ENCODE measurements around the gene UFC1. TPM values are rescaled to one million over a fixed set of nuclear protein-coding genes. Genes with fewer than 3 reads are reported as not detected.

Gene UFC1
- total RNA-seq, 1 donor from 2014 or later: 91.0 TPM

DNA sequence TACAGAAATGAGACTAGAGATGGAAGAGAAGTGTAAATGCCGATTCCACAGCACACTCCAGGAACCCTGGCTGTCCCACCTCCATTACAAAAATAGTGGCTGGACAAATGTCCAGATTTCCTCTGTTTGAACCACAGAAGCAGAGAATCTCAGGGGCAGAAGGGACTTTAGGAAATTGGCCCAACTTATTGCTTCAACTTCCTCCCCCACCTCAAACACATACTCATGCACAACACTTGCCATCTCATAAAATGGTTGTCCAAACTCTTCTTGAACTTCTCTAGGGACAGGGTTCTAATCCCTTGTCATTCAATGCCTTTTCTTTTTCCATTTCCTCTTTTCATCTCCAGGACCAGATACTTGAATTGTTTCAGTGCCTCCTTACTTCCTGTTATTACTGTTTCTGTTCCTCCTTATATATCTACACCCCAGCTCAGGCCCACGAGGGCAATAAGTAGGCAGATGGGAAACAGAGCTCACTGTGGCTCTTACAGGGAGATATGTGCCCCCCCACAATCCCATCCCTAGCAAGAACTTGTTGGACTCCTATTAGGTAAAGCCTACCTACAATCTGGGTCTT lies 32.0 kb downstream of the UFC1 start:
- H3K36me3 ChIP-seq (ENCODE audit: insufficient read depth, low read length): no peaks in the 10 kb centered on the region
- Mint-ChIP-seq H3K9me3 (ENCODE audit: unreplicated experiment) (peaks cover 2% of the 10 kb centered on the region), H3K4me3 (ENCODE audit: unreplicated experiment) (no peak overlapping the region), H3K36me3 (ENCODE audit: low read depth, unreplicated experiment) (peaks cover 2% of the 10 kb centered on the region), H3K27me3 (ENCODE audit: low read depth, unreplicated experiment) (peaks cover 4% of the 10 kb centered on the region), H3K27ac (ENCODE audit: unreplicated experiment) (peak overlapping the region; percentile 29), H3K4me1 (ENCODE audit: low read depth, unreplicated experiment) (peaks cover 14% of the 10 kb centered on the region)
- FAIRE-seq: no peak
- H3K79me2 ChIP-seq (ENCODE audit: insufficient read depth, low read length): no peaks in the 10 kb centered on the region
- peaks cover 5% of the 10 kb centered on the region for H3K4me1 ChIP-seq (ENCODE audit: insufficient read depth, low read length)
- no peak overlapping the region for H3K4me3 ChIP-seq (ENCODE audit: insufficient read depth, low read depth, low read length)
- peak overlapping the region; percentile 43 for H2AFZ ChIP-seq (ENCODE audit: low read depth, low read length)
- H3K4me2 ChIP-seq (ENCODE audit: low read length): no peak overlapping the region
- no peaks in the 10 kb centered on the region for H3K9me3 ChIP-seq (ENCODE audit: insufficient read depth, low read depth, low read length)
- TF ChIP-seq CTCF (IDR thresholded peaks at IDR 0.05; ENCODE audit: insufficient read depth, low read depth, low read length): no peak
- no peak for TF ChIP-seq EZH2 (IDR thresholded peaks at IDR 0.05; ENCODE audit: insufficient read depth, low read length)
- no peaks in the 10 kb centered on the region for H3K27me3 ChIP-seq (ENCODE audit: insufficient read depth, low read length)
- H4K20me1 ChIP-seq (ENCODE audit: insufficient read depth, low read length): no peaks in the 10 kb centered on the region
- no peak overlapping the region for H3K9ac ChIP-seq (ENCODE audit: low read length)
- no peak for DNase-seq (ENCODE audit: low read depth)
- H3K27ac ChIP-seq (ENCODE audit: low read depth, low read length): no peak overlapping the region

GRCh38 chr1:161187311-161187710 lies 33.5 kb downstream of the UFC1 start:
- Mint-ChIP-seq H3K36me3 (ENCODE audit: low read depth, unreplicated experiment) (peaks cover 2% of the 10 kb centered on the region), H3K27ac (ENCODE audit: unreplicated experiment) (no peak overlapping the region), H3K9me3 (ENCODE audit: unreplicated experiment) (peaks cover 2% of the 10 kb centered on the region), H3K27me3 (ENCODE audit: low read depth, unreplicated experiment) (peaks cover 6% of the 10 kb centered on the region), H3K4me1 (ENCODE audit: low read depth, unreplicated experiment) (peaks cover 10% of the 10 kb centered on the region), H3K4me3 (ENCODE audit: unreplicated experiment) (no peak overlapping the region)
- Histone ChIP-seq H3K79me2 (ENCODE audit: insufficient read depth, low read length) (no peaks in the 10 kb centered on the region), H3K4me1 (ENCODE audit: insufficient read depth, low read length) (peaks cover 2% of the 10 kb centered on the region), H3K9me3 (ENCODE audit: insufficient read depth, low read depth, low read length) (no peaks in the 10 kb centered on the region), H3K4me2 (ENCODE audit: low read length) (no peak overlapping the region), H4K20me1 (ENCODE audit: insufficient read depth, low read length) (no peaks in the 10 kb centered on the region), H3K27me3 (ENCODE audit: insufficient read depth, low read length) (no peaks in the 10 kb centered on the region), H2AFZ (ENCODE audit: low read depth, low read length) (no peak overlapping the region), H3K4me3 (ENCODE audit: insufficient read depth, low read depth, low read length) (no peak overlapping the region), H3K9ac (ENCODE audit: low read length) (no peak overlapping the region), H3K36me3 (ENCODE audit: insufficient read depth, low read length) (no peaks in the 10 kb centered on the region), H3K27ac (ENCODE audit: low read depth, low read length) (no peak overlapping the region)
- DNase-seq (ENCODE audit: low read depth) (no peak), FAIRE-seq (no peak)
- TF ChIP-seq EZH2 (IDR thresholded peaks at IDR 0.05; ENCODE audit: insufficient read depth, low read length) (no peak), CTCF (IDR thresholded peaks at IDR 0.05; ENCODE audit: insufficient read depth, low read depth, low read length) (no peak)

DNA sequence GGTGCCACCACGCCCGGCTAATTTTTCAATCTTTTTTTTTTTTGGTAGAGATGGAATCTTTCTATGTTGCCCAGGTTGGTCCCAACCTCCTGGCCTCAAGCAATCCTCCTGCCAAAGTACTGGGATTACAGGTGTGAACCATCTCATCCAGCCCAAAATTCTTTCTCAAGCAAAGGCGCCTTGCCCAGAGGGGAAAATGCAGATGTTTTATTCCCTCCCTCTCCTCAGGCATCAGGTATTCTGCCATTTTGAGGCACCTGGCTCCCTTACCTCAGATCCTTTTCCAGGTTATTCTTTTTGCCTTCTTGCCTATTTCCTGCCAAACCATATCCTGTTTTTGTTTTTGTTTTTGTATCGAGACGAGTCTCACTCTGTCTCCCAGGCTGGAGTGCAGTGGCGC lies 34.6 kb downstream of the UFC1 start:
- no peaks in the 10 kb centered on the region for H3K27me3 ChIP-seq (ENCODE audit: insufficient read depth, low read length)
- no peak overlapping the region for H3K4me2 ChIP-seq (ENCODE audit: low read length)
- no peaks in the 10 kb centered on the region for H3K36me3 ChIP-seq (ENCODE audit: insufficient read depth, low read length)
- no peak overlapping the region for H3K27ac ChIP-seq (ENCODE audit: low read depth, low read length)
- H3K9ac ChIP-seq (ENCODE audit: low read length): no peak overlapping the region
- H4K20me1 ChIP-seq (ENCODE audit: insufficient read depth, low read length): no peaks in the 10 kb centered on the region
- no peaks in the 10 kb centered on the region for H3K9me3 ChIP-seq (ENCODE audit: insufficient read depth, low read depth, low read length)
- Mint-ChIP-seq H3K27ac (ENCODE audit: unreplicated experiment) (no peak overlapping the region), H3K27me3 (ENCODE audit: low read depth, unreplicated experiment) (peaks cover 6% of the 10 kb centered on the region), H3K36me3 (ENCODE audit: low read depth, unreplicated experiment) (peaks cover 2% of the 10 kb centered on the region), H3K9me3 (ENCODE audit: unreplicated experiment) (peaks cover 2% of the 10 kb centered on the region), H3K4me3 (ENCODE audit: unreplicated experiment) (no peak overlapping the region), H3K4me1 (ENCODE audit: low read depth, unreplicated experiment) (peaks cover 13% of the 10 kb centered on the region)
- TF ChIP-seq CTCF (IDR thresholded peaks at IDR 0.05; ENCODE audit: insufficient read depth, low read depth, low read length) (no peak), EZH2 (IDR thresholded peaks at IDR 0.05; ENCODE audit: insufficient read depth, low read length) (no peak)
- no peaks in the 10 kb centered on the region for H3K79me2 ChIP-seq (ENCODE audit: insufficient read depth, low read length)
- FAIRE-seq (no peak), DNase-seq (ENCODE audit: low read depth) (no peak)
- H3K4me1 ChIP-seq (ENCODE audit: insufficient read depth, low read length): no peaks in the 10 kb centered on the region
- H2AFZ ChIP-seq (ENCODE audit: low read depth, low read length): no peak overlapping the region
- no peak overlapping the region for H3K4me3 ChIP-seq (ENCODE audit: insufficient read depth, low read depth, low read length)
